ENCODE results near the gene BORCS6. TPM values are rescaled to one million over a fixed set of nuclear protein-coding genes. Genes with fewer than 3 reads are reported as not detected.
A peak's percentile ranks its signal among the peaks of the same experiment; 100 is the strongest.

The BORCS6 gene
- total and polyA plus RNA-seq, 2 of the 4 experiments (the other 2 are of a cell fraction), result 2.7 to 3.3 TPM

GRCh38 chr17:8223356-8224126 is 33.6 kb upstream of the BORCS6 start:
- H3K9me3 ChIP-seq (ENCODE audit: control insufficient read depth, insufficient read depth, low read length), result no peaks in the 10 kb centered on the region
- dilution Hi-C loops (cut with HindIII; ENCODE audit: low sequenced_read_pairs, unreplicated experiment), result no loop called here
- peak overlapping the region; percentile 96 for H3K23ac ChIP-seq (ENCODE audit: low read depth, low read length)
- H3K36me3 ChIP-seq (ENCODE audit: control insufficient read depth, insufficient read depth, low read length), result peaks cover 7% of the 10 kb centered on the region; the same call in 1 of the 2 replicates
- peak overlapping the region; percentile 95 for H2AFZ ChIP-seq (replicated peaks; ENCODE audit: low read length, poor library complexity)
- H3K18ac ChIP-seq (ENCODE audit: low read depth, low read length), result peak overlapping the region; percentile 43
- peak overlapping the region; percentile 85 for H3K27ac ChIP-seq (ENCODE audit: insufficient read depth, low read length)
- peaks cover 0 to 8% of the 10 kb centered on the region in 2 experiments; a peak in 1 of 4 replicates for H3K79me1 ChIP-seq (ENCODE audit: low read depth in 1 of 2, low read length in 2 of 2)
- H3K9ac ChIP-seq (ENCODE audit: low read depth, low read length), result peak overlapping the region; percentile 87
- ChIA-PET POLR2A (ENCODE audit: unreplicated experiment) (interaction anchor here (1.3 kb wide), 1 partner anchor 50 kb away, joined by 3 read pairs; no protein-coding TSS in a partner anchor), CTCF (interaction anchor here (1.0 to 1.2 kb wide), 2 partner anchors 102 to 160 kb away, joined by 3 to 4 read pairs; no protein-coding TSS in a partner anchor)
- H4K5ac ChIP-seq (ENCODE audit: low read depth, low read length), result peak overlapping the region; percentile 58
- peak overlapping the region; percentile 95 for H3K56ac ChIP-seq (ENCODE audit: extremely low read depth, insufficient read depth, low read length)
- H2BK20ac ChIP-seq (ENCODE audit: low read depth, low read length), result no peak overlapping the region
- peak overlapping the region; percentile 98 for H2AK9ac ChIP-seq (replicated peaks; ENCODE audit: low read depth, low read length, poor library complexity)
- peak overlapping the region; percentile 75 for H3K4me2 ChIP-seq (ENCODE audit: low read depth, low read length)
- intact Hi-C loops (cut with micrococcal nuclease), result loop anchor here (5.0 kb wide), 2 partner anchors 86 to 161 kb away; no protein-coding TSS in a partner anchor
- H3K4me1 ChIP-seq (ENCODE audit: control insufficient read depth, insufficient read depth, low read length), result peaks cover 9% of the 10 kb centered on the region
- peak overlapping the region; percentile 56; the same call in 1 of the 2 replicates for H2BK120ac ChIP-seq (ENCODE audit: low read depth, low read length)
- peak overlapping the region; percentile 94 for H4K91ac ChIP-seq (ENCODE audit: insufficient read depth, low read depth, low read length)
- DNase-seq, result peak; percentile 47
- H2BK5ac ChIP-seq (ENCODE audit: low read depth, low read length, poor library complexity, severe bottlenecking), result peak overlapping the region; percentile 81
- peaks cover 26% of the 10 kb centered on the region for H4K20me1 ChIP-seq (ENCODE audit: insufficient read depth, low read length)
- H3K9me1 ChIP-seq (ENCODE audit: insufficient read depth, low read length), result peaks cover 14% of the 10 kb centered on the region
- peak; percentile 29; the same call in 1 of the 2 replicates for TF ChIP-seq RAD21 (IDR thresholded peaks at IDR 0.05; ENCODE audit: low read length)
- peak; percentile 34; the same call in 1 of the 2 replicates for TF ChIP-seq CTCF (conservative IDR thresholded peaks at IDR 0.05; ENCODE audit: low read depth, low read length)
- no peak for TF ChIP-seq NFE2L2 (IDR thresholded peaks at IDR 0.05; ENCODE audit: low read depth, low read length)
- peak; percentile 49 for TF ChIP-seq USF2 (IDR thresholded peaks at IDR 0.05; ENCODE audit: low read depth, low read length)
- H3K4ac ChIP-seq (ENCODE audit: low read depth, low read length), result peak overlapping the region; percentile 98
- peak overlapping the region; percentile 94 for H2AK5ac ChIP-seq (ENCODE audit: low read depth, low read length)
- in situ Hi-C loops (cut with MboI; ENCODE audit: low sequenced_read_pairs), result loop anchor here (5.0 kb wide), 1 partner anchor 101 kb away; the partner anchor contains the start of gene HES7
- H3K4me3 ChIP-seq (ENCODE audit: insufficient read depth, low read depth, low read length), result peak overlapping the region; percentile 62
- peak overlapping the region; percentile 61; the same call in 2 of the 3 replicates for H2BK15ac ChIP-seq (ENCODE audit: low read depth, low read length)
- no TSS peak for BruUV-seq (replicated peaks)
- ATAC-seq (ENCODE audit: low read depth), result peak; percentile 4
- peak overlapping the region; percentile 95 for H3K14ac ChIP-seq (replicated peaks; ENCODE audit: low read depth, low read length)
- 0% methylated on average over 4 of the region's 27 CpGs; no CpG with 5 or more reads in 1 of the 2 experiments for WGBS, 2 experiments (ENCODE audit: extremely low coverage in 2 of 2, insufficient read length in 1 of 2)
- peak overlapping the region; percentile 84 to 94 for H4K8ac ChIP-seq (ENCODE audit: low read depth in 2 of 2, low read length in 2 of 2)
- no peaks in the 10 kb centered on the region for H3K27me3 ChIP-seq (ENCODE audit: control insufficient read depth, insufficient read depth, low read length)

Measured in IMR-90 (cell line).